K562 (cell line): ENCODE measurements around the gene SLAIN2.

Experiments
- POLR2AphosphoS5 ChIP-seq: IDR thresholded peaks from 2 replicates; pipeline ENCODE4 v1.6.1; 2011; ENCODE audit warnings: mild to moderate bottlenecking, low read depth, low read length, moderate library complexity; ENCODE audit not compliant: control insufficient read depth, insufficient read depth
- POLR3A ChIP-seq: IDR thresholded peaks from 2 replicates; pipeline ENCODE4 v1.6.1; 2011; ENCODE audit warnings: borderline replicate concordance, mild to moderate bottlenecking, moderate library complexity; ENCODE audit not compliant: insufficient read length, insufficient read depth; ENCODE audit errors: extremely low read depth
- TF ChIP-seq, protein P1 (sequence below): sonication (generic); formaldehyde crosslinking; IDR thresholded peaks from 2 replicates; pipeline ENCODE4 v1.5.0; 2020; ENCODE audit warnings: missing genetic modification reagents

DNA sequence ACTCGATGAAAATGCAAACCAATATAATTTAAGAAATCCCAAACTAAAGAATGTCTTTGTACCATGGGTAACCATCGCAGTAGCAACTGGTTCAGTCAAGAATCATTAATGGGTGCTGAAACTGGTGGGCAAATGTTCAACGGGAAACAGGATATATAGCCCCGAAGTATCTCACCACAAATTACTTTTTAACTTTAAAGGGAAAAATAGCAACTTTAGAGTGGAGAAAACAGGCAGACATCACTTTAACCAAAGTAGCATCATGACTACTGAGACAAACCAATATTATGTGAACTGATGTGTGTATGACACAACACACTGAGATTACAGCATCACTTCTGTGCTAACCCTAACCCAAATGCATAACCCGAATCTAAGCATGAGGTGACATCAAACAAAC lies 33.8 kb upstream of the SLAIN2 start:
- TF ChIP-seq POLR2AphosphoS5 (no peak), POLR3A (no peak)
- TF ChIP-seq, protein P1, sequence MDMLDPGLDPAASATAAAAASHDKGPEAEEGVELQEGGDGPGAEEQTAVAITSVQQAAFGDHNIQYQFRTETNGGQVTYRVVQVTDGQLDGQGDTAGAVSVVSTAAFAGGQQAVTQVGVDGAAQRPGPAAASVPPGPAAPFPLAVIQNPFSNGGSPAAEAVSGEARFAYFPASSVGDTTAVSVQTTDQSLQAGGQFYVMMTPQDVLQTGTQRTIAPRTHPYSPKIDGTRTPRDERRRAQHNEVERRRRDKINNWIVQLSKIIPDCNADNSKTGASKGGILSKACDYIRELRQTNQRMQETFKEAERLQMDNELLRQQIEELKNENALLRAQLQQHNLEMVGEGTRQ (CRISPR knock-in tag), result no peak
